K562 (cell line): ENCODE results near the gene CALHM2. TPM values are rescaled to one million over a fixed set of nuclear protein-coding genes. Genes with fewer than 3 reads are reported as not detected.

ENCODE experiments used
- ATAC-seq: fragments of 200-7000 bp; cut with Tn5 transposase; 3 replicates; pipeline ENCODE4 v1.9.1; 2020; ENCODE audit warnings: moderate library complexity
- BruUV-seq: library from RNA; stranded (reverse); fragments of 400-500 nt; replicated peaks from 2 replicates; lab custom pipeline; 2021; lab: Mats Ljungman, UMichigan
- CTCF ChIA-PET: fragments of 300-600 bp; formaldehyde crosslinking; extraction: SDS; loops from one replicate; lab custom pipeline; 2021; ENCODE audit warnings: low intra/inter-chr PET ratio; lab: Yijun Ruan, JAX
- POLR2A ChIA-PET: fragments of 300-600, 350-650 bp; sonication (Branson Sonifier 250); formaldehyde crosslinking; extraction: SDS; loops from one replicate; lab custom pipeline; 2021; ENCODE audit warnings: antibody characterized with exemption, inconsistent platforms; lab: Yijun Ruan, JAX
- DNase-seq, 4 experiments: peaks; one replicate each; pipeline versions ENCODE4 v3.0.0 to v3.0.0-alpha.2; 2011 to 2018; ENCODE audit warnings: low spot score in 3 of 4, mixed read lengths in 3 of 4; ENCODE audit errors: extremely low read depth in 1 of 4
- FAIRE-seq: peaks from 2 replicates; lab custom pipeline; 2011; peaks lifted over from hg19 to GRCh38; lab: Jason Lieb, UNC
- H2AFZ ChIP-seq: 2 replicates; pipeline ENCODE4 v1.6.0; 2011; ENCODE audit warnings: low read depth, low read length, control low read depth, inconsistent platforms
- H3K27ac ChIP-seq: fragments of 200-600 bp; 3 replicates; pipeline ENCODE4 v1.8.0; 2011; ENCODE audit warnings: low read depth, mild to moderate bottlenecking, control low read depth, inconsistent platforms, low read length, moderate library complexity, mixed read lengths; ENCODE audit errors: extremely low read depth
- H3K27me3 ChIP-seq, 2 experiments: fragments of 300-600 bp in 1 of 2; 2 replicates in 1 of 2; 3 replicates in 1 of 2; pipeline versions ENCODE4 v1.6.0 to v1.8.0; 2011; ENCODE audit warnings: inconsistent platforms in 2 of 2, low read length in 2 of 2, mild to moderate bottlenecking in 1 of 2, mixed read lengths in 1 of 2, moderate library complexity in 1 of 2; ENCODE audit not compliant: control insufficient read depth in 2 of 2, insufficient read depth in 2 of 2
- H3K36me3 ChIP-seq: fragments of 300-600 bp; 3 replicates; pipeline ENCODE4 v1.8.0; 2011; ENCODE audit warnings: mild to moderate bottlenecking, low read length, inconsistent platforms; ENCODE audit not compliant: control insufficient read depth, insufficient read depth
- H3K4me1 ChIP-seq, 2 experiments: fragments of 200-600 bp in 1 of 2; replicated peaks in 1 of 2; 2 replicates in 1 of 2; 3 replicates in 1 of 2; pipeline versions ENCODE4 v1.5.1 to v1.8.0; 2011; ENCODE audit warnings: inconsistent platforms in 2 of 2, low read length in 2 of 2, mild to moderate bottlenecking in 1 of 2, mixed read lengths in 1 of 2, moderate library complexity in 1 of 2; ENCODE audit not compliant: control insufficient read depth in 2 of 2, insufficient read depth in 2 of 2
- H3K4me2 ChIP-seq: 2 replicates; pipeline ENCODE4 v1.6.1; 2011; ENCODE audit warnings: low read length, control low read depth, inconsistent platforms, mixed read lengths; ENCODE audit not compliant: insufficient read depth
- H3K4me3 ChIP-seq: fragments of 200-600 bp; sonication (generic), shearing (Covaris generic); 2 replicates; pipeline ENCODE4 v1.5.1; 2016; ENCODE audit warnings: control low read depth, inconsistent platforms
- H3K79me2 ChIP-seq: fragments of 200-600 bp; 3 replicates; pipeline ENCODE4 v1.8.0; 2011; ENCODE audit warnings: low read length, inconsistent platforms; ENCODE audit not compliant: control insufficient read depth, insufficient read depth
- H3K9ac ChIP-seq, 2 experiments: 2 replicates each; pipeline versions ENCODE4 v1.6.0 to v1.6.1; 2011; ENCODE audit warnings: low read depth in 2 of 2, low read length in 2 of 2, control low read depth in 1 of 2, inconsistent platforms in 1 of 2, mild to moderate bottlenecking in 1 of 2, mixed read lengths in 1 of 2; ENCODE audit not compliant: insufficient read depth in 1 of 2
- H3K9me1 ChIP-seq: one replicate; pipeline ENCODE4 v1.6.0; 2011; ENCODE audit warnings: inconsistent platforms, mild to moderate bottlenecking, low read length, moderate library complexity; ENCODE audit not compliant: control insufficient read depth, insufficient read depth
- H3K9me3 ChIP-seq: replicated peaks from 2 replicates; pipeline ENCODE4 v1.5.1; 2011; ENCODE audit warnings: low read depth, low read length, inconsistent platforms; ENCODE audit not compliant: control insufficient read depth, insufficient read depth
- H4K20me1 ChIP-seq: replicated peaks from 2 replicates; pipeline ENCODE4 v1.6.1; 2011; ENCODE audit warnings: low read length, inconsistent platforms, mixed read lengths; ENCODE audit not compliant: control insufficient read depth, insufficient read depth
- E2F1 ChIP-seq: sonication (generic); formaldehyde crosslinking; IDR thresholded peaks from 2 replicates; pipeline ENCODE4 v1.8.1; 2023; ENCODE audit warnings: mild to moderate bottlenecking, missing genetic modification reagents, moderate library complexity
- EP400 ChIP-seq: fragments of 450-650 bp; IDR thresholded peaks from 2 replicates; pipeline ENCODE4 v1.6.1; 2017; ENCODE audit warnings: antibody characterized with exemption, mild to moderate bottlenecking, moderate library complexity
- HDAC1 ChIP-seq, 2 experiments: fragments of 450-650 bp; IDR thresholded peaks; 2 replicates each; pipeline ENCODE4 v1.6.1; 2016 to 2017; ENCODE audit warnings: inconsistent platforms in 1 of 2, mild to moderate bottlenecking in 1 of 2, moderate library complexity in 1 of 2
- MNT ChIP-seq, 2 experiments: fragments of 450-650 bp; conservative IDR thresholded peaks; 2 replicates each; pipeline ENCODE4 v1.6.1; 2017; ENCODE audit warnings: mild to moderate bottlenecking in 2 of 2, moderate library complexity in 2 of 2
- NFIX ChIP-seq: fragments of 250-450 bp; sonication (Bioruptor Pico); IDR thresholded peaks from 2 replicates; pipeline ENCODE4 v1.4.0; 2020; ENCODE audit warnings: low read depth, mild to moderate bottlenecking, moderate library complexity
- TCF15 ChIP-seq: fragments of 250-450 bp; sonication (Bioruptor Pico); IDR thresholded peaks from 2 replicates; pipeline ENCODE4 v1.8.0; 2022; ENCODE audit warnings: moderate library complexity, mild to moderate bottlenecking, inconsistent platforms
- WGBS: fragments of 100-300 bp; shearing (Covaris generic); methylation state at CpG from one replicate; pipeline ENCODE4 v1.1.6; 2016; ENCODE audit warnings: low coverage, mixed read lengths; ENCODE audit not compliant: insufficient coverage; ENCODE audit errors: missing lambda C conversion rate; 5-methylcytosine and 5-hydroxymethylcytosine counted together
- in situ Hi-C: fragments of 300-500 bp; cut with MboI; formaldehyde crosslinking; loops from 4 replicates; pipeline ENCODE4 v1.15.0; 2018; ENCODE audit warnings: inconsistent platforms, mixed read lengths
- intact Hi-C: fragments of 100-400 bp; cut with micrococcal nuclease; formaldehyde crosslinking; loops from 2 replicates; pipeline ENCODE4 v1.14.2; 2022
- polyA plus RNA-seq, 8 experiments: library from polyadenylated mRNA; depleted of rRNA in 4 of 8; stranded (reverse) in 5 of 8; unstranded in 3 of 8; fragments of >200 nt; fragmentation: Nextera tagmentation in 2 of 8; fragmentation: Illumina TruSeq in 1 of 8; extraction: Ambion mirVana in 2 of 8; extraction: Trizol in 1 of 8; gene quantifications; 2 replicates each; pipeline versions ENCODE4 v1.2.1 to v1.2.3, GENCODE V29; 2011 to 2014; ENCODE audit warnings: inconsistent platforms in 1 of 8, missing spikeins in 1 of 8
- total RNA-seq, 7 experiments: library from RNA; depleted of rRNA in 6 of 7; stranded (reverse); fragments of >200 nt in 6 of 7; fragmentation: Illumina TruSeq in 2 of 7; extraction: Trizol in 2 of 7; gene quantifications; 2 replicates each; pipeline versions ENCODE4 v1.2.1 to v1.2.3, GENCODE V29; 2011 to 2021; ENCODE audit warnings: low replicate concordance in 1 of 7
- TF ChIP-seq, protein P1 (sequence below): fragments of 250-450 bp; sonication (Bioruptor Pico); IDR thresholded peaks from 2 replicates; pipeline ENCODE4 v1.9.0; 2021; ENCODE audit warnings: mild to moderate bottlenecking, inconsistent platforms

CALHM2 gene
- total and polyA plus RNA-seq, 9 of the 15 experiments (the other 6 are each of a cell fraction or from before 2014, with no cell fraction given): 0.08 to 0.14 (median 0.13) TPM; not detected in 6

GRCh38 chr10:103396789-103397087 lies 55.4 kb downstream of the CALHM2 start:
- H2AFZ ChIP-seq: peak overlapping the region; percentile 63
- peak overlapping the region; percentile 85 to 94 for H3K9ac ChIP-seq
- DNase-seq: peak in 3 of 4 experiments; percentile 11 to 14 (median 12)
- H3K36me3 ChIP-seq: peaks cover 71% of the 10 kb centered on the region
- WGBS: 0% methylated on average over 8 of the region's 8 CpGs
- peaks cover 82% of the 10 kb centered on the region for H3K79me2 ChIP-seq
- H4K20me1 ChIP-seq: 0 out of 2 replicates have a peak, but pooled peaks cover 4% of the 10 kb centered on the region
- TF ChIP-seq MNT (conservative IDR thresholded peaks at IDR 0.05) (peak; percentile 21 to 68; a peak in 2 of 4 replicates), E2F1 (0 out of 2 replicates have a peak, but pooled peaks have one; percentile 4), EP400 (peak; percentile 66; the same call in 1 of the 2 replicates), NFIX (CRISPR knock-in tag) (no peak), TCF15 (CRISPR knock-in tag) (no peak), HDAC1 (IDR thresholded peaks at IDR 0.05) (0 out of 4 replicates have a peak, but pooled peaks of 1 of the 2 experiments have one; percentile 8)
- TF ChIP-seq, protein P1, sequence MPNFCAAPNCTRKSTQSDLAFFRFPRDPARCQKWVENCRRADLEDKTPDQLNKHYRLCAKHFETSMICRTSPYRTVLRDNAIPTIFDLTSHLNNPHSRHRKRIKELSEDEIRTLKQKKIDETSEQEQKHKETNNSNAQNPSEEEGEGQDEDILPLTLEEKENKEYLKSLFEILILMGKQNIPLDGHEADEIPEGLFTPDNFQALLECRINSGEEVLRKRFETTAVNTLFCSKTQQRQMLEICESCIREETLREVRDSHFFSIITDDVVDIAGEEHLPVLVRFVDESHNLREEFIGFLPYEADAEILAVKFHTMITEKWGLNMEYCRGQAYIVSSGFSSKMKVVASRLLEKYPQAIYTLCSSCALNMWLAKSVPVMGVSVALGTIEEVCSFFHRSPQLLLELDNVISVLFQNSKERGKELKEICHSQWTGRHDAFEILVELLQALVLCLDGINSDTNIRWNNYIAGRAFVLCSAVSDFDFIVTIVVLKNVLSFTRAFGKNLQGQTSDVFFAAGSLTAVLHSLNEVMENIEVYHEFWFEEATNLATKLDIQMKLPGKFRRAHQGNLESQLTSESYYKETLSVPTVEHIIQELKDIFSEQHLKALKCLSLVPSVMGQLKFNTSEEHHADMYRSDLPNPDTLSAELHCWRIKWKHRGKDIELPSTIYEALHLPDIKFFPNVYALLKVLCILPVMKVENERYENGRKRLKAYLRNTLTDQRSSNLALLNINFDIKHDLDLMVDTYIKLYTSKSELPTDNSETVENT (CRISPR knock-in tag): no peak
- no peak for FAIRE-seq
- in situ Hi-C loops (no loop called here), intact Hi-C loops (loop anchor here (5.0 kb wide), 1 partner anchor 44 kb away; the partner anchor contains the start of gene PCGF6)
- POLR2A ChIA-PET: interaction anchor here (1.7 to 2.0 kb wide), 2 partner anchors 28 to 29 kb away, joined by 4 to 6 read pairs; partner anchors contain the start of gene TAF5
- peak; percentile 3; the same call in 1 of the 3 replicates for ATAC-seq
- H3K4me3 ChIP-seq: peak overlapping the region; percentile 74
- peaks cover 5% of the 10 kb centered on the region for H3K9me1 ChIP-seq
- H3K27ac ChIP-seq: peak overlapping the region; percentile 72
- H3K4me2 ChIP-seq: peak overlapping the region; percentile 92
- no peaks in the 10 kb centered on the region for H3K9me3 ChIP-seq
- TSS peak; percentile 80 for BruUV-seq
- peaks cover 10 to 15% of the 10 kb centered on the region in 2 experiments; a peak in 4 of 5 replicates for H3K4me1 ChIP-seq
- CTCF ChIA-PET: no interaction called here
- H3K27me3 ChIP-seq: no peaks in the 10 kb centered on the region
